AG04450 (cell line): ENCODE data around the gene GIPC1. TPM values are rescaled to one million over a fixed set of nuclear protein-coding genes. Genes with fewer than 3 reads are reported as not detected.

Experiments used
- CTCF ChIA-PET: fragments of 300-600, 350-600 bp; formaldehyde crosslinking; extraction: SDS; loops from one replicate; lab custom pipeline; 2022; ENCODE audit warnings: antibody characterized with exemption, inconsistent platforms; lab: Charles Lee
- POLR2A ChIA-PET: fragments of 350-600 bp; formaldehyde crosslinking; extraction: SDS; loops from one replicate; lab custom pipeline; 2021; ENCODE audit warnings: antibody characterized with exemption, inconsistent platforms; lab: Yijun Ruan, JAX
- DNase-seq: peaks from one replicate; pipeline ENCODE4 v3.0.0-alpha.2; 2011; ENCODE audit warnings: low read depth, low spot score
- H3K27ac ChIP-seq: one replicate; pipeline ENCODE4 v1.5.1; 2012; ENCODE audit warnings: low read depth, low read length, control low read depth
- H3K27me3 ChIP-seq: one replicate; pipeline ENCODE4 v1.6.0; 2012; ENCODE audit warnings: low read length; ENCODE audit not compliant: control insufficient read depth, insufficient read depth
- H3K4me3 ChIP-seq: 2 replicates; pipeline ENCODE4 v1.5.1; 2011; ENCODE audit warnings: mild to moderate bottlenecking, low read depth, low read length, control low read depth
- H3K9me3 ChIP-seq: 2 replicates; pipeline ENCODE4 v1.5.1; 2012; ENCODE audit warnings: low read length; ENCODE audit not compliant: control insufficient read depth, insufficient read depth
- CTCF ChIP-seq: IDR thresholded peaks from 2 replicates; pipeline ENCODE4 v1.5.1; 2011; ENCODE audit warnings: low read depth, low read length, control low read depth, inconsistent platforms
- polyA plus RNA-seq: library from polyadenylated mRNA; depleted of rRNA; stranded (reverse); fragments of >200 nt; gene quantifications from 2 replicates; pipeline ENCODE4 v1.2.3, GENCODE V29; 2011

GIPC1 gene
- polyA plus RNA-seq, 1 experiment, result 47.4 TPM

- Histone ChIP-seq H3K9me3 (no peaks in the 10 kb centered on the region), H3K4me3 (no peak overlapping the region), H3K27ac (no peak overlapping the region), H3K27me3 (no peaks in the 10 kb centered on the region)
- no peak for DNase-seq
- ChIA-PET CTCF (interaction anchor here (1.5 kb wide), 1 partner anchor 23 kb away, joined by 7 read pairs; no protein-coding TSS in a partner anchor), POLR2A (no interaction called here)
- no peak for TF ChIP-seq CTCF
Observed at GRCh38 chr19:14503285-14503684, 7.4 kb upstream of the GIPC1 start.

GRCh38 chr19:14502334-14503092 lies 6.6 kb upstream of the GIPC1 start:
- TF ChIP-seq CTCF, result no peak
- Histone ChIP-seq H3K27me3 (no peaks in the 10 kb centered on the region), H3K9me3 (no peaks in the 10 kb centered on the region), H3K27ac (no peak overlapping the region), H3K4me3 (no peak overlapping the region)
- DNase-seq, result no peak
- ChIA-PET POLR2A (interaction anchor here (1.7 kb wide), 1 partner anchor 16 kb away, joined by 8 read pairs; the partner anchor contains the start of gene DNAJB1), CTCF (interaction anchor here (0.6 kb wide), 1 partner anchor 27 kb away, joined by 7 read pairs; the partner anchor contains the start of gene PTGER1)

DNA sequence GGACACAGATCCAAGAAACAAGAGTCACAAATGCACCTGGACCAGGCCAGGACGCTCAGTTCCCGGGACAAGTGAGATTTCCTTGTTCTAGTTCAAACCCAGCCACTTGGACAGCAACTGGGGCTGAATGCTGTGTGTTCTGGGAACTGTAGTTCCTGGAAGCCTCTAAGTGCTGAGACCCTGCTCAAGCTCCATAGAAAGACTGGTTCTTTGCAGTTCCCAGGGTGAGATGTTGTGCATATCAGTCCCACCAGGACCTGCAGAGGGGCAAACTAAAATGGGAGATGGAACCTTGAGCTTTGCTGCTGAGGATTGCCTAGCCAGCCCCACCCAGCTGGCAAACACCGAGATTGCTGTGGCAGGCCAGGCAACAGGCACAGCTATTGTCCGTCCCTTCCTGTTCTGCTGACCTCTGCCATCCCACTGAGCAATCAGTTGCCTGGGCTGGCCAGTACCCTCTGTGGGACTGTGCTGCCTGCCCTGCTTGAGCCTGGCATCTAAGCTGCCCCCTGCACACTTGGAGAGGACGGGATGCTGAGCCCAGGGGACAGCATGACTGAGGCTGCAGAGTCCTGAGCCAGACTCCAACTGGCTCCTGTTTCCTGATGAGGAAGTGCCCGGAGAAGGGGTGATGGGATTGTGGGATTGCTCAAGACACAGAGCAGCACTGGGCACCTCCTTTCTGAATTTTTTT lies 1.4 kb upstream of the GIPC1 start:
- Histone ChIP-seq H3K27ac (no peak overlapping the region), H3K27me3 (no peaks in the 10 kb centered on the region), H3K9me3 (no peaks in the 10 kb centered on the region), H3K4me3 (no peak overlapping the region)
- ChIA-PET POLR2A (interaction anchor here (0.8 to 3.4 kb wide), 3 partner anchors 17 to 116 kb away, joined by 4 to 27 read pairs (median 5); partner anchors contain the start of gene DNAJB1), CTCF (interaction anchor here (1.1 to 3.8 kb wide), 3 partner anchors 9 to 26 kb away, joined by 3 to 30 read pairs (median 6); no protein-coding TSS in a partner anchor)
- no peak for TF ChIP-seq CTCF
- DNase-seq, result no peak

DNA sequence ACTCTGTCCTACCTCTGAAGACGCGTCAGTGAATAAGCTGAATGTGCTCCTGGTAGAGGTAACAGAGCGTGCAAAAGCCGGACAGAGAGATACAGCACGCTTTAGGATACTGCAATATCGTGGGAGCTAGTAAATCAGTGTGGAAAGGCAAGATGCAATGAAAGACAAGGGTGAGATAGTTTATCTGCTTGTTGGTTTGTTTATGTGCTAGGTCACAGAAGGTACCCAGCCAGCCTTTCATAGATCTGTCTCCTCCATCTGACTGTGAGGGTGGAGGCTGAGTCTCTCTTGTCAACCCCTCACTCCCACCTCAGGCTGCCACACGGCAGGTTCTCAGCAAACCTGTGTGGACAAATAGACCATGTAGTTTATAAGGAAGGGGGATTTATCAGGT lies 904 bp upstream of the GIPC1 start:
- Histone ChIP-seq H3K9me3 (no peaks in the 10 kb centered on the region), H3K4me3 (no peak overlapping the region; the same call in 1 of the 2 replicates), H3K27me3 (no peaks in the 10 kb centered on the region), H3K27ac (no peak overlapping the region)
- ChIA-PET CTCF (interaction anchor here (1.1 to 3.8 kb wide), 3 partner anchors 9 to 25 kb away, joined by 3 to 30 read pairs (median 6); no protein-coding TSS in a partner anchor), POLR2A (interaction anchor here (0.6 to 3.4 kb wide), 6 partner anchors 8 to 115 kb away, joined by 3 to 27 read pairs (median 4); partner anchors contain the start of gene DNAJB1)
- no peak for TF ChIP-seq CTCF
- no peak for DNase-seq
